GM19455 (cell line): ENCODE measurements around the gene FERMT2.

Source experiments
- ATAC-seq: cut with Tn5 transposase; IDR thresholded peaks from one replicate; pipeline ENCODE4 v1.9.1; 2021; ENCODE audit not compliant: unreplicated experiment

Gene FERMT2

DNA sequence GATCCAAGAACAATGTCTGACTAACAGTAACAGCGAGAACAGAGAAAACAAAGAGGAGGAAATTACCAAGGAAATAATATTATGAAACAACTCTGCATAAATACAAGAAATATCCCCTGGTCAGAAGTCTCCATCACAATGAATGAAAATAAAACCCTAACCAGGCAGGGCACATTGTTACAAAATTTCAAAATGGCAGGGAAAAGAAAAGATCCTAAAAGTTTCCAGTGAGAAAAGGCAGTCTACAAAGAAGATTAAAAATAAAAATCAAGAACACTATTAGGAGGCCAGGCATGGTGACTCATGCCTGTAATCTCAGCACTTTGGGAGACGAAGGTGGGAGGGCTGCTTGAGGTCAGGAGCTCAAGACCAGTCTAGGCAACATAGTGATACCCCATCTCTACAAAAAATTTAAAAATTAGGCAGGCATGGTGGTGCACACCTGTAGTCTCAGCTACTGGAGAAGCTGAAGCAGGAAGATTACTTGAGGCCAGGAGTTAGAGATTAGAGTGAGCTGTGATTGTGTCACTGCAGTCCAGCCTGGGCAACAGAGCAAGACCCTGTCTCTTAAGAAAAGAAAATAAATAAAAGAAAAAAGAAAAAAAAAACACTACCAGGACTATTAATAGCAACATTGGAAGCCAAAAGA lies 47.8 kb downstream of the FERMT2 start:
- no peak for ATAC-seq

DNA sequence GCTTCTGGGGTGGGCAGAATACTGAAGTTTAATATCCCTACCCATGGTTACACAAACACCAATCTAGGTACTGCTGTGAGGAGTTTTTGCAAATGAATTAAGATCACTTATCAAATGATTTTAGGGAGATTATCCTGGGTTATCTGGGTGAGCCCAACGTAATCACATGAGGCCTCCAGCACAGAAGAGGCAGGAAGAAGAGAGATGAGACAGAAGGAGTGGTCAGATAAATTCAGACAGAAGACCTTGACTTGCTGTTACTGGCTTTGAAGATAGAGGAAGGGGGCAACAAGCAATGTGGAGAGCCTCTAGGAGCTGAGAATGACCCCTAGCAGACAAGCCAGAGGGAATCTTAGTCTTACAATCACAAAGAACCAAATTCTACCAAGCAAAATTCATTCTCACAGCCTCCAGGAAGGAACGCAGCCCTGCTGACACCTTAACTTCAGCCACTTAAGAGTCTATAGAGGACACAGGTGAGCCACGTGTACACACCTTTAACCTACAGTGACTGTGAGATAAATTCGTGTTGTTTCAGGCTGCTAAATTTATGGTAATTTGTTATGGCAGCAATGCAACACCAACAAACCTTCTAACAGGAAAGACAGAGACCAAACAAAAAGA lies 49.4 kb downstream of the FERMT2 start:
- ATAC-seq, result no peak

DNA sequence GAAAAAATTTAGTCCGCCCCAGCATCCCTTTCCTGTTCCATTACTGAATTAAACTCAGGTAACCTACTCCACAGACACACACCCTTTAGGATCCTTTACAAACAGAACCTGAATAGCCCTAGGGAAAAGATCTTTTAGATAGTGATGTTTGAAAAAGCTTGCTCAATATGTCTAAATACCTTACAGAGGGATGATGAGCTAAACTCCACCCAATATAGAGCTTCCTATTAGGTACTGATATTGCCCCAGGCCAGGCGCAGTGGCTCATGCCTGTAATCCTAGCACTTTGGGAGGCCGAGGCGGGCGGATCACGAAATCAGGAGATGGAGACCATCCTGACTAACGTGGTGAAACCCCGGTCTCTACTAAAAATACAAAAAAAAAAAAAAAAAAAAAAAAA lies 50.1 kb downstream of the FERMT2 start:
- ATAC-seq, result no peak

- no peak for ATAC-seq
These were observed 52.4 kb downstream of the FERMT2 start for GRCh38 chr14:52898496-52898895.

DNA sequence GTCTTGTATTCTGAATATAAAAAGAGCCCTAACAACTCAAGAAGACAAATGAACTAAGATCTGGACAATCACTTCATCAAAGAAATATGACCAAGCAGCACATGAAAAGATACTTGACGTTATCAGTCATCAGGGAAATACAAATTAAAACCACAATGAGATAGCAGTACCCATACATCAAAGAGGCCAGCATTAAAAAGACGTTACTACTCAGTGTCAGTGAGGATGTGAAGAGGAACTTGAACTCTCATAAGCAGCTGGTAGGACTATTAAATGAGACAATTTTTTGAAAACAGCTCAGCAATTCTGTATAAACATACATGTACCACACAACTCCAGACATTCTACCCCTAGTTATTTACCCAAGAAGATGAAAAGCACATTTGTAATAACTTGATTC lies 55.9 kb downstream of the FERMT2 start:
- no peak for ATAC-seq

GRCh38 chr14:52891800-52892199 lies 59.0 kb downstream of the FERMT2 start:
- ATAC-seq, result no peak

DNA sequence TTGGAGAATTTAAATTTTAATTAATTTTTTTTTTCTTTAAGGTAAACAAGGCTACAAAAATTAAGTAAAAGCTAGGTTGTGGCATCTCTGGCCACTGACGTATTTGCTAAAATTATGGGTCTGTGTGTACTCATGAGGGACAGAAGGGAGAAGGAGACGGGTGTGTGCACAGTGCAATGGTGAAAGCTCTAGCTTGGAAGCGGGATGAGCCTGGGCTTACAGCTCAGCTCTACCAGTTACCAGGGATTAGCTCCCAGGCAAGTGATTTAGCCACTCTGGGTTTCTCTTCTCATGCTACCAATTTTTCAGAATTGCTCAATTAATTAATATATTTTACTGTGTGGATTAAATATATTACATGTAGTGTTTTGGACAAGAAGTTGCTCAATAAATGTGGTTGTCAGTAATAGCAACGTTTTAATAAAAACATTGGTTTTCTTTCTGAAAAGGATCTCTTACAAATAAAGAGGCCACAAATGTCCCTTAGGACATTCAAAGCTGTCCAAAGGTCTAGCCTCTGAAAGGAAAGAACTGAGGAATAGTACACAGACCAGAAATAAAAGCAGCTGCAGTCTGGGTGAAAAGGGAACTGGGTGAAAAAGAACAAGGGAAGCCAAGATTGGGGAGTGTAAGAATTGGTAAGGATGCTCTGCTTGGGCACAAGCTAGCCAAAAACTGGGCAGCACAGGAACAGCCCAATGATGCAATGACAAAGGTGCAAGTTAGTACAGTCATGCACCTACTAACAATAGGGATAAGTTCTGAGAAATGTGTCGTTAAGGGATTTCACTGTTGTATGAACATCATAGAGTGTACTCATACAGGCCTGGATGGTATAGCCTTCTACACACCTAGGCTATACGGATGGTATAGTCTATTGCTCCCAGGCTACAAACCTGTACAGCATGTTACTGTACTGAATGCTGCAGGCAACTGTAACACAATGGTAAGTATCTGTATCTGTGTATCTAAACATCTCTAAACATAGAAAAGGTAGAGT lies 61.7 kb downstream of the FERMT2 start:
- no peak for ATAC-seq

DNA sequence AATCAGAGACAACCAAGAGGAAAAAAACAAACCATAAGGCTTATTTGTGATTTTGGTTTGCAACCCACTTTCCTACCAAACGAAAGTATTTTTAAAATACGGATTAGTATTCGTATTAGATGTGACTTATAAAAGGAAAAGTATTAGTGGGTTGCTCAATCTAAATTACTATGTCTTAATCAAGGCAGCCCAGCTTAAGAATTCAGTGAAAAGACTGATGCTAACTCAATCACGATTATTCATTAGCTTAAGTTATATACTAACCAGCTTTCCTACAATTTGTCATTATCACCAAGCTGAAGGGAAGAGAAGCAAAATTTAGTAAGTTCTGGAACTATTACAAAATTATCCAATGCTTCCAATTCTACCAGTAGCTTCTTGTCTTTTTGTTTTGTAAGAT lies 62.7 kb downstream of the FERMT2 start:
- no peak for ATAC-seq

DNA sequence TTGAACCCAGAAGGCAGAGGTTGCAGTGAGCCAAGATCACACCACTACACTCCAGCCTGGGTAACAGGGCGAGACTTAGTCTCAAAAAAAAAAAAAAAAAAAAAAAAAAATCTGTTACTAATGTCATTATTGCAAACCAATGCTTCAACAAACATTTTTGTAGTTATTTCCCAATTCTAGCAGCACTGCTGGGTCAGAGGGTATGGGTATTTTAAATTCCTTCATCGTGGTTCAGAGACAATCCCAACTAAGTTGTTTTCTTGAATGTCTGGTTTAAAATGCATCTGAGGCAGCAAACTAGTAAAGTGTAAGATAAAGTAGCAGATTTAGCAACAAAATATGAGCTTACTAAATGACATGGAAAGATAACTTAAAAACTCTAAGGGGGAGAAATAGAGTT lies 65.6 kb downstream of the FERMT2 start:
- no peak for ATAC-seq

GRCh38 chr14:52883658-52884057 lies 67.2 kb downstream of the FERMT2 start:
- ATAC-seq, result no peak

DNA sequence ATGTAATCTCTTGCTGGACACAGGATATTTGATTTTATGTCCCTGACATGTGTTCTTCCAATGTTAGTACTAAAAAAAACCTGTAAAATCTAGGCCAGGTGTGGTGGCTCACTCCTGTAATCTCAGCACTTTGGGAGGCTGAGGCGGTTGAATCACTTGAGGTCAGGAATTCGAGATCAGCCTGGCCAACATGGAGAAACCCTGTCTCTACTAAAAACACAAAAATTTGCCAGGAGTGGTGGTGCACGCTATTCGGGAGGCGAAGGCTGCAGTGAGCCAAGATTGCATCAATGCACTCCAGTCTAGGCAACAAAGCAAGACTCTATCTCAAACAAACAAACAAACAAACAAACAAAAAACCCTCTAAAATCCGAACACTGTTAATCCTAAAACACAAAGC lies 68.0 kb downstream of the FERMT2 start:
- ATAC-seq, result no peak

GRCh38 chr14:52879958-52880357 lies 70.9 kb downstream of the FERMT2 start:
- no peak for ATAC-seq

DNA sequence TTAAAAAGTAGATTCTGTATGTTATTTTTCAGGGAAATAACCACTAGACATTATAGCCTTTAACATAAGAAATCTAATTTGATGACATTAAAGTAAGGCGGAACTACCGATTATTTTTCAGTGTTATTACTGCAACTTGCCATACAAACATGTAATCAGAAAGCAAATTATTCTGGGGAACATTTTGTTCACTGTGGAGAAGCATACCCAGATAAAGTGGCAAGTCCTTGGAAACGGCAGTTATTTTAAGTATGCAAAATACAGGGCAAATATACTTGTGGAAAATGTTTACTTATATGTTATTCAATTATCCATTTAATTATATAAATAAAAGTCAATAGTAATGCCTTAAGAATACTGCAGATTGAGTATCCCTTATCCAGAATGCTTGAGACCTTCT lies 71.9 kb downstream of the FERMT2 start:
- no peak for ATAC-seq

DNA sequence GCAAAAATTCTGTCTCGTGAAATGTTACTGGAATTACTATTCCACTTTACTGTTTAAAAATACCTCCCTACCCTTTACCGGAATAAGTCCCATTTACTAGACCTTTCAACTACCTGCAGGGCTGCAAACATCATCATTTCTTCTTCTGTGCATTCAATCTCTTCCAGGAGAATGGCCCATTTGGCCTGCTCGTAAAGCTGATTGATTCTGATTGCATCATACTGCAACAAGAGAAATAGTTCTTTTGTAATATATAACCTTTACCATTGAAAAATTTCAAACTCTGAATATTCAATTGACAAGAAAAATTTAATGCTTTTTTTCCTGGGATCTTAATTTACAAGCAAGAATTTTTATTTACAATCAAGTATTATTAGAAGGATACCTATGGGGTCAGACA lies 72.4 kb downstream of the FERMT2 start:
- no peak for ATAC-seq

DNA sequence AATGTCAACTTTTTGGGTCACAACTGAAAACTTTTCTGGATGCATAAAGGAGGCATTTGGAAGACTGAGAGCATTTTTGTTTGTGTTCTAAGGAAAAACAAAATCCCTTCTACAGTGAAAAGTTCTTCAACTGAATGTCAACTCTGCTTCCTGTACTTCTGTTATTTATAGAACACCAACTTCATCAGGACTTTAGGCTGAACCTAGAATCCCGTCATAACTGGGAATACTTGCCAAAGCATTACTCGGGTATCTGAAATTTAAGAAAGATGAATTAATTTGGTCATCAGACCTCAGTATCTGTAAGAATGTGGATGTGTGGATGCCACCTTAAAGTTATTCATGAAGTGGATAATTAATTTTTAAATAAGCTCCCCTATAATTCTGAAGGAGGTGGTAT lies 73.2 kb downstream of the FERMT2 start:
- no peak for ATAC-seq

- no peak for ATAC-seq
These were observed 74.0 kb downstream of the FERMT2 start for GRCh38 chr14:52876806-52877205.

GRCh38 chr14:52876311-52876710 lies 74.5 kb downstream of the FERMT2 start:
- no peak for ATAC-seq

GRCh38 chr14:52875707-52876106 lies 75.1 kb downstream of the FERMT2 start:
- no peak for ATAC-seq

- ATAC-seq, result no peak
These were observed 76.5 kb downstream of the FERMT2 start for GRCh38 chr14:52874389-52874788.

DNA sequence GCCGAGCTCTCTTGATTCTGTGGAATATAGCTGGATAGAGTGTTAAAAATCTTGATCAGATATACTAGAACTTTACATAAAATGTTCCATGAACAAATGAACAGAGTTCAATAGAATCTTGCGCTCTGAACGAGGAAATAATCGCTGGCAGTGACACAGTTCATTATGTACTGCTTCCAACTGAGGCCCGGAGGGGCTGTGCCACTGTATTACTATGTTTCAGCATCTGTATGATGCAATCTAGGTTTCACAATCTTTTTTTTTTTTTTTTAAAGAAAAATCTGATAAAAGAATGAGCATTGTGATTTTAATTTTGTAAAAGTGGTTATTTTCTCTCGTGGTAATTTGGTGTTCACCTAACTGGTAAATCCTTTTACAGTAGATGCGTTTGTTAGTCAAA lies 77.2 kb downstream of the FERMT2 start:
- ATAC-seq, result no peak

DNA sequence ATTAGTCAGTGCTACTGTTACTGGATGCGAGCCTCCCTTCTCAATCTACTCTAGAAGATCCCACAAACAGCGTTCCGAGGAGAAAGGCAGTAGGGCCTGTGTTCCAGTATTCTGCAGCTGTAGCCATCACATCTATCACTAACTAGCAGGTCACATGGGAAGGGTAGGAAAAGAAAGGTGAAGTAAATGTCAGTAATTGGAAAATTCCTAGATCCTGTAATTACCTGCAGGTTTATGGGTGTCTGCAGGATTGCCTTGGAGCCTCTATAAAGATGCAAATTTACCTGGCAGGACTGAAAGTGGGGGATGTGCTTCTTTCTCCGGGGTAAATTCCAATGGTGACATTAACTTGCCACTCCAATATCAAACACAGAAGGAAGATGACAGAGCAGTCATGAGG lies 77.8 kb downstream of the FERMT2 start:
- ATAC-seq, result no peak

- ATAC-seq, result no peak
These were observed 79.2 kb downstream of the FERMT2 start for GRCh38 chr14:52871606-52872005.
